ENCODE data around the gene VPS13D. TPM values are rescaled to one million over a fixed set of nuclear protein-coding genes. Genes with fewer than 3 reads are reported as not detected.

VPS13D gene
- total and polyA plus RNA-seq, 9 donors = 19.8 to 59.3 (median 41.8) TPM

DNA sequence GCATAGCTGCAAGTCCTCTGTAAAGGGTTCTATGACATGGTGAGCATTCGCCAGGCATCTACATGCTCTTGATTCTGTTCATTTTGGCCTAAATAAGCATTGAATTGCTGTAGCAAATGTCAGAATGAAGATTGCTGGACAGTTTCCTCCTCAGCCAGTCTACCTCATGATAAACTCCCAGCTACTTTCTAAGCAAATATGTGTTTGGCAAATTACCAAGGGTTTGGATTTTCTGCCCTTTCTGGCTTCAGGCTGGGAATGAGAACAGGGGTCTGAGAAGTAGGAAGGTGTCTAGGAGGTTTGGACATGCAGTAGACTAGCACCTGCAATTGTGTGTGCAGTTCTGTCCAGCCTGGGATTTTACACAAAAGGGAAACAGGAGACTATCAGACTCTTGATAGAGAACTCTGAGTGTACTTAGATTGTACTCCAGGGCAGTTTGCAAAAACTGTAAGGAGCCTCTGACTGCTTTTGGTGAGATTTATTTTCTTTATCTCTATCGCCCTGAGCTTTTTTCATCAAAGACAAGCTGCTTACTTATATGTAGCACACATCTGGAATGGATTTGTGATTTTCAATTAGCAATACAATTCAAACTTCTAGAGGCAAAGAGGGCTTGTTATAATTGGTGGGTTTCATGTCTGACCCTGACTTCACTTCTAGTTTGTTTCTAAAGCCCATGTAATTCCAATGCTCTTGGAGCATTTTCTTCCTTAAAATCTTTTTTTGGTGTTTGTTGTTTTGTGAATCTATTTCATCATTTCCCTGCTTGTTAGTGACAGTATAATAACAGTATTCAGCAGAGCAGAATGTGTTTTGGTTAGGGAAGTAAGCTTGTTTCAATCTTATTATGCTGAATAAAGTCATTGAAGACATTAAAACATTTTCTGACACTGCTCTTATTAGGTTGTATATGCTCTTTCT is 150.8 kb downstream of the VPS13D start:
- Histone ChIP-seq H3K4me1 (ENCODE audit: insufficient read depth) (peaks cover 1% of the 10 kb centered on the region), H3K36me3 (no peaks in the 10 kb centered on the region), H3K9me3 (no peaks in the 10 kb centered on the region), H3K4me3 (no peak overlapping the region), H3K27me3 (no peaks in the 10 kb centered on the region), H3K27ac (no peak overlapping the region)
- TF ChIP-seq, protein P1, sequence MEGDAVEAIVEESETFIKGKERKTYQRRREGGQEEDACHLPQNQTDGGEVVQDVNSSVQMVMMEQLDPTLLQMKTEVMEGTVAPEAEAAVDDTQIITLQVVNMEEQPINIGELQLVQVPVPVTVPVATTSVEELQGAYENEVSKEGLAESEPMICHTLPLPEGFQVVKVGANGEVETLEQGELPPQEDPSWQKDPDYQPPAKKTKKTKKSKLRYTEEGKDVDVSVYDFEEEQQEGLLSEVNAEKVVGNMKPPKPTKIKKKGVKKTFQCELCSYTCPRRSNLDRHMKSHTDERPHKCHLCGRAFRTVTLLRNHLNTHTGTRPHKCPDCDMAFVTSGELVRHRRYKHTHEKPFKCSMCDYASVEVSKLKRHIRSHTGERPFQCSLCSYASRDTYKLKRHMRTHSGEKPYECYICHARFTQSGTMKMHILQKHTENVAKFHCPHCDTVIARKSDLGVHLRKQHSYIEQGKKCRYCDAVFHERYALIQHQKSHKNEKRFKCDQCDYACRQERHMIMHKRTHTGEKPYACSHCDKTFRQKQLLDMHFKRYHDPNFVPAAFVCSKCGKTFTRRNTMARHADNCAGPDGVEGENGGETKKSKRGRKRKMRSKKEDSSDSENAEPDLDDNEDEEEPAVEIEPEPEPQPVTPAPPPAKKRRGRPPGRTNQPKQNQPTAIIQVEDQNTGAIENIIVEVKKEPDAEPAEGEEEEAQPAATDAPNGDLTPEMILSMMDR (IDR thresholded peaks at IDR 0.05) = no peak
- no peak for TF ChIP-seq POLR2A (IDR thresholded peaks at IDR 0.05)
- no peak for TF ChIP-seq EP300 (IDR thresholded peaks at IDR 0.05)
- intact Hi-C loops (cut with DNase I) = no loop called here
- WGBS, 3 donors = 50 to 76% (median 54%) methylated on average over 2 of the region's 2 CpGs
- DNase-seq = no peak

DNA sequence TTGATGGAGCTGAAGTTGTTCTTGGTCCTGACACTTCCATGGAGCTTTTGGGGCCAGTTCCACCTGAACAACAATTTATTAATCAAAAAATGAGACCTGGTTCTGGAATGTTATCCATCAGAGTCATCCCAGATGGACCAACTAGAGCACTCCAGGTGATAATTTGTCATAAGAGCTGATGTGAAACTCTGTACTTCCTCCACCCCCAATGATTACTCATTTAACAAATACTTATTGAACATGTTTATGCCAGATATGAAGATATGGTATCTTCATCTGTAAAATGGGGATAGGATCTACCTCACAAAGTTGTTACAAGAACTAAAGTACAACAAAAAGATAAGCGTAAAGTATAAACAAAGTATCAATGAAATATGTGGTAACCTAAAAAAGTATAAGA is 153.2 kb downstream of the VPS13D start:
- 96 to 97% (median 97%) methylated on average over 1 of the region's 1 CpG for WGBS, 3 donors
- H3K4me3 ChIP-seq = no peak overlapping the region
- no peaks in the 10 kb centered on the region for H3K4me1 ChIP-seq (ENCODE audit: insufficient read depth)
- no peaks in the 10 kb centered on the region for H3K27me3 ChIP-seq
- no peak for DNase-seq
- H3K27ac ChIP-seq = no peak overlapping the region
- H3K36me3 ChIP-seq = no peaks in the 10 kb centered on the region
- TF ChIP-seq, protein P1 (IDR thresholded peaks at IDR 0.05) = no peak
- TF ChIP-seq POLR2A (IDR thresholded peaks at IDR 0.05) (no peak), EP300 (IDR thresholded peaks at IDR 0.05) (no peak)
- intact Hi-C loops (cut with DNase I) = no loop called here
- peaks cover 0 to 6% of the 10 kb centered on the region in 2 donors for H3K9me3 ChIP-seq

DNA sequence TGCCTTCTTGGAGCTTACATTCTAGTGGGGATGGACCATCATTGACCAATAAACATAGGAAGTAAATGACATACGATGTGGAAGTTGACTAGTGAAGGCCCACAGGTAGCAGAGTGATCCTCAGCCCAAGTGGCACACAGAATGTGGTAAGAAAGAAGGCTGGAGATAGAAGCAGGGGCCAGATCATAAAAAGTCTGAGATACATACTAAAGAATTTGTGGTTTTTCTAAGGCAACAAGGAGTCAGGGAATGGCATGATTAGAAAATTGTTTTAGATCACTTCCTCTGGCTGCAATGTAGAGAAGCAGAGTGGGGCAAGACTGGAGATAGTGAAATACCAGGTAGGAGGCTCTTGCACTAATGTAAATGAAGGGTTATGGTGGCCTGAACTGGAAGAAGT is 154.0 kb downstream of the VPS13D start:
- Histone ChIP-seq H3K9me3 (peaks cover 0 to 6% of the 10 kb centered on the region in 2 donors), H3K4me1 (ENCODE audit: insufficient read depth) (no peaks in the 10 kb centered on the region), H3K27ac (no peak overlapping the region), H3K27me3 (no peaks in the 10 kb centered on the region), H3K4me3 (no peak overlapping the region), H3K36me3 (no peaks in the 10 kb centered on the region)
- intact Hi-C loops (cut with DNase I) = no loop called here
- no peak for TF ChIP-seq POLR2A (IDR thresholded peaks at IDR 0.05)
- DNase-seq = no peak
- 85 to 91% (median 86%) methylated on average over 1 of the region's 1 CpG for WGBS, 3 donors

DNA sequence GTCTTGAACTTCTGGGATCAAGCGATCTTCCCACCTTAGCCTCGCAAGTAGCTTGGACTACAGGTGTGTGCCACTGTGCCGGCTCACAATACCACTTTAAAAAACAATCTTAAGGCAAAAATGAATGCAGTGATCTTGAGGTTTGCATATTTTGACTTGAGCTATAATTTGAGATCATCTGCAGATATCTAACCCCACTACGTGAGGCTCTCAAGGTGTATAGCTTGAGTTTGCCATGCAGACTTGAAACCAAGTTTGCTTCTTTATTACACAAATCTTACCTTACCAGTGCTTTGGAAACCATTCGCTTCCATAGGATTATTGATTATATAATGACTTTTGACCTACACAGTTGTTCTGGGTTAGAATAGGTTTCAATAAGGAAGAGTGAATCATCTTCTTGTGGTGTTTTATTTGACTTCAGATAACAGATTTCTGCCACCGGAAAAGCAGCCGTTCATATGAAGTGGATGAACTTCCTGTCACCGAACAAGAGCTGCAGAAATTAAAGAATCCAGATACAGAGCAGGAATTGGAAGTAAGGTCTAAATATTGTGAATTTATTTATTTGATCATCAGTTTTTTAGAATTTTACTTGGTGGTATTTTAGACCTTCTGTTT is 155.1 kb downstream of the VPS13D start:
- Histone ChIP-seq H3K4me3 (no peak overlapping the region), H3K36me3 (no peaks in the 10 kb centered on the region), H3K27me3 (no peaks in the 10 kb centered on the region), H3K4me1 (ENCODE audit: insufficient read depth) (no peaks in the 10 kb centered on the region), H3K9me3 (peaks cover 0 to 6% of the 10 kb centered on the region in 2 donors), H3K27ac (no peak overlapping the region)
- 91 to 95% (median 93%) methylated on average over 8 of the region's 8 CpGs for WGBS, 3 donors
- DNase-seq = no peak
- TF ChIP-seq POLR2A (IDR thresholded peaks at IDR 0.05) (no peak), EP300 (IDR thresholded peaks at IDR 0.05) (no peak)
- TF ChIP-seq, protein P1 (IDR thresholded peaks at IDR 0.05) = no peak
- intact Hi-C loops (cut with DNase I) = no loop called here

DNA sequence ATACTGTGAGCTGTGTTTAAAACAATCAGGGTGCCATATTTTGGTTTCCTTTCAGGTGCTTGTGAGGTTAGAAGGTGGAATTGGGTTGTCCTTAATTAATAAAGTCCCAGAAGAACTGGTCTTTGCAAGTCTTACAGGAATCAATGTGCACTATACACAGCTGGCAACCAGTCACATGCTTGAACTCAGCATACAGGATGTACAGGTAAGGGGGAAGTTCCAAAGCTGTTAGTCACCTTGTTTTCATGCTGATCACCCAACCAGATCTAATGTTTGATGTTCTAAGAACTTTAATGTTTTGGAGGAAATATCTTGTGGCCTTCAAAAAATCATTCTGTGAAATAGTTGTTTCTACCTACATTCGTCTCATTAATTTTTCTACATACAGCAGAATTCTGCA is 156.3 kb downstream of the VPS13D start:
- Histone ChIP-seq H3K4me3 (no peak overlapping the region), H3K27me3 (no peaks in the 10 kb centered on the region), H3K4me1 (ENCODE audit: insufficient read depth) (no peaks in the 10 kb centered on the region), H3K36me3 (no peaks in the 10 kb centered on the region), H3K27ac (no peak overlapping the region), H3K9me3 (peaks cover 0 to 6% of the 10 kb centered on the region in 2 donors)
- no peak for DNase-seq
- WGBS, 3 donors = 94 to 98% (median 97%) methylated on average over 1 of the region's 1 CpG
- no peak for TF ChIP-seq POLR2A (IDR thresholded peaks at IDR 0.05)
- TF ChIP-seq, protein P1 (IDR thresholded peaks at IDR 0.05) = no peak
- TF ChIP-seq EP300 (IDR thresholded peaks at IDR 0.05) = no peak
- intact Hi-C loops (cut with DNase I) = no loop called here

Measured in ovary (tissue), 9 donors.